GM21619 (cell line): ENCODE data around the gene ITPR1.
"Not testable (repeated sequence)": the region's sequence is repeated elsewhere in the genome, so short reads cannot be mapped to it uniquely, and the experiment has no call there.

Experiments used
- ATAC-seq: cut with Tn5 transposase; IDR thresholded peaks from one replicate; pipeline ENCODE4 v1.9.1; 2021; ENCODE audit not compliant: unreplicated experiment

The ITPR1 gene

DNA sequence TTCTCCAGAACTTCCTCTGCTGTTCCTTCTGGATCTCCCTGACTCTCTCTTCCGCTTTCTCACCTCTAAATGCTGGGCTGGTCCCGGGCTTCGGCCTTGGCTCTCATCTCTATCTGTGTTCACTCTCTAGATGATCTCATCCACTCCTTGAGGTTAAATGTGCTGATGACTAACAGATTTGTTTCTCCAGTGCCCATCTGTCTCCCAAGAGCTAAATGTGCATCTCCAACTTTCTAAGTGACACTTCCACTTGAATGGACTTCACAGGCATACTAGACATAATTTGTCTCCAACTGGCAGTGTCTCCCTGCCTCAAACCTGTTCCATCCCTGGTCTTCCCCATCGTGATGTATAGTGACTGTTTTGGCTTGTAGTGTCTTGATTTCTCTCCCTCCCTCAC lies 95.3 kb downstream of the ITPR1 start:
- ATAC-seq = no peak

DNA sequence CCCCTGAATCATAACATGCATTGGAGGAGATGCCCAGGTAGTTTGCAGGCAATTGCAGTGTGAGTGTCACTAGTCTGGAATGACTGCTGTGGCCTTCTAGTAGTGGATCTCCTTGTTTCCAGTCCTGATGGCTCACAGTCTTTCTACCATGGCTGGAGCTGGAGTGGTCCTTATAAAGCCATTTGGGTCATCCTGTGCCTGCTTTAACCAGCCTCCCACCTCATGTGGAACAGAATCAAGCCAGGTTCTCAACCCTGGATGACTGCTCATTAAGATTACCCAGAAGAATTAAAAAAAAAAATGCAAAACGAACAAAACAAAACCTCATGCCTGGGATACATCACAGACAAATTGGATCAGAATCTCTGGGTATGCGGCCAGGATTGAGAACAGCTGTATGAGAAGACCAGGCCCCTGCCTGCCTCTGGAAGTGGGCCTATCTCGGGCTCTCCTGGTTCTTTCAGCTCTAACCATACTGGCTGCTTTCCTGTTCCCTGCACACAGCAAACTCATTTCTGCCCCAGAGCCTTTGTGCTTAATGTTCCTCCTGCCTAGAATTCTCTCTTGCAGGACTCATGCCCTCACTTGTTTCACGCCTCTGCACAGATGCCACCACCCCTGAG lies 96.4 kb downstream of the ITPR1 start:
- ATAC-seq = no peak

- not testable (repeated sequence) for ATAC-seq
These were observed 97.7 kb downstream of the ITPR1 start for GRCh38 chr3:4590849-4591248.

GRCh38 chr3:4591669-4592068 lies 98.5 kb downstream of the ITPR1 start:
- ATAC-seq = no peak

DNA sequence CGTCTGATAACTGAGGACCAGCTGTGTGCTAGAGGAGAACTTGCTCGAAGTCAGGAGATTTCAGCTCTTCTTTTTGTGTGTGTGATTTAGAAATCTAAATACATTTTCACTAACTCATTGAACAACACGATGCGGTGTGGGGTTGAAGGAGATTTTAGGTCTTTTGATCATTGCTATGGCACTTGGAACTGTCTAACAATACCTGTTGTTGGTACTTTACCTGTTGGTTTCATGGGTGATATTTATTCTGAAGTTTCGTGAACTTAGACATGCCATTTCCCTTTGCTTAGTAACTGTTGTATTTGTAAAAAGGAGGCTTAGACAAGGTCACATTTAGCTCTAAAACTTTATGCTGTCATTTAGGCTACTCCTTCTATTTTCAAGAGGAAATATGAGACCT lies 99.9 kb downstream of the ITPR1 start:
- ATAC-seq = no peak

DNA sequence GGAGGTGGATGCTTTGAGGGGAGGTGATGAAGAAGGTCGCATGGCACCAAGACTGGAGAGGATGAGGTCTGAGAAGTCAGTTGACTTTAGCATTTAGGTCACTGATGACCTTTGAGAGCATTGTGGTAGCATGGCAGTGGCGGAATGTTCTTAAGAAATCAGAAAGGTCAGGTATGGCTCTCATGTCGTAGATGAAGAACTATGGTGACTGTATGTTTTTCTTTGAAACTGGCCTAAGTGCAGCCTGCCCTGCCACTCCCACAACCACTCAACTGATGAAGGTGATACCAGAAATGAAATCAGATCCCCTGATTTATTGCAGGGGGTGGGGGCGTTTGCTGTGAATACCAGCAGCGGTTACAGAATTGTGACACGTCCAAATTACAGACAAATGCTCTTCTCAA lies 102.6 kb downstream of the ITPR1 start:
- ATAC-seq = no peak

GRCh38 chr3:4596612-4597011 lies 103.5 kb downstream of the ITPR1 start:
- no peak for ATAC-seq

DNA sequence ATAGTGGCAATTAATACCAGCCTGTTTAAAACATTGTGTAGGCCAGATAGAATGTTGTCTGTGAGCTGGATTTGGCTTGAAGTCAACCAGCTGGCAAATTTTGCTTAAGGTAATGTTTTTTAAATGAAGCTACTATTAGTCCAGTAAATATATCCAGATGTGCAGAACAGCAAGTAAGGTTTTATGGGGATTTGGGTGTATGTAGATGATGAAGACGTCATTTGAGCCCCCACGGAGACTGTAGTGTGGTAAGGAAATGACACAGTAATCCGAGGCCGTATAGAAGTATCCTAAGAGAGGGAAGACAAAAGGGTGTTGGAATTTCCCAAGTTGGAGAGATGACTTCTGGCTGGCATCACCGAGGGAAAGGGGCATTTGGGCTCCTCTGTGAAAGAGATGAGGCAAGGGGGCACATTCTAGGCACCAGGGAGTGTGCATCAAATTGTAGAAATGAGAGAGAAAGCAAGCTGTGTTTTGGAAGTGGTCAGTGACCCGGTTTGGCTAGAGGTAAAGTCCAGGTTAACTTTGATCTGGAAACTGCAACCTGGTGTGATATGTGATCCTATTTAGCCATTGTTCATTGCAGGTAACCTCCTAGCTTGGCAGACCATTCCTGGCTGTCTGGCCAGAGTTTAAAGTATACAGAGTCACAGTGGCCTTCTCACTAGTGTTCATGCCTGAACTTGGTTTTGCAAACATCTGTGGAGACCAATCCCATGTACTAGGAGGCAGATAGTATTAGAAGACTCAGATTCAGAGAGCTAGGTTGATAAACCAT lies 104.2 kb downstream of the ITPR1 start:
- ATAC-seq = no peak

DNA sequence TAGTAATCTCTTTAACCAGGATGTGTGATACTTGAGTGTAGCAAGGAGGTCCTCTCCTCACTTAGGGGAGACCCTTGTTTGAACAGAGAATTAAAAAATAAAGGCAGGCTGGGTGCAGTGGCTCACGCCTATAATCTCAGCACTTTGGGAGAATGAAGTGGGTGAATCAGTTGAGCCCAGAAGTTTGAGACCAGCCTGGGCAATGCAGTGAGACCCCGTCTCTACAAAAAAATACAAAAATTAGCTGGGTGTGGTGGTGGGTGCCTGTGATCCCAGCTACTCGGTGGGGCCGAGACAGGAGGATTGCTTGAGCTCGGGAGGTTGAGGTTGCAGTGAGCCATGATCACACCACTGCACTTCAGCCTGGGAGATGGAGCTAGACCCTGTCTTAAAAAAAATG lies 105.1 kb downstream of the ITPR1 start:
- not testable (repeated sequence) for ATAC-seq

DNA sequence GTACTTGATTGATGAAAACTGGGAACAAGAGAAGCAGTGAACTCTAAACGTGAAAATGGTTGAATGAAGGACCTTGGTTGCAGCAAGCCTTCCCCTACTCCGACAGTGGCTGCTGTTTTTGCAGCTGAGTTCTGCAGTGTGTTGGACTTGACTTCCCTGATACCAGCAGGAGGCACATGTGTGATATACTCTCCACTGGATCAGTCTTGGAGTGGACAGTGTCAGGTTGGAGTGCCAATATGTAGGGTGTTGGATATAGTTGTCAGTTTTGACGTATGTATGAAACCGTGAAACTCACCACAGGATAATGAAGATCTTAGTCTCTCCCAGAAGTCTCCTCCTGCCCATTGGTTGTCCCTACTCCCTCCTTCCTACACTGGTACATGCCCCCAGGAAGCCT lies 106.5 kb downstream of the ITPR1 start:
- ATAC-seq = no peak

DNA sequence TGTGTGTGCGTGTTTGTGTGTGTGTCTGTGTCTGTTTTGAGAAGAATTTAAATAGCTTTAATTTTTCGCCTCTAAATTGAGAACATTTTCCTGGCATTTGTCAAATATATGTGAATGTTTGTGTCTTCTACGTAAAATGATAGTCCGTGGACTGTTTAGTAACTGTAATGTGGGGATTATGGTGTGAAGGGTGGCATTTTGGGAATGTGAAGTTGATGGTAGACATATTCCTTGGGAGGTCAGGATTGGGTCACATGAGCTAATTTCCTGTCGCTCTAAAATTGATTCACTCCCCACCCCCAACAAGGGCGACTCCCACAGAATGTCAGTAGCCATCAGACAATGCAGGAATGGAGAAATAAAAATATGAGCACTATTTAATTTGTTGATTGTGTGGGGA lies 107.3 kb downstream of the ITPR1 start:
- ATAC-seq = no peak

- no peak for ATAC-seq
These were observed 108.7 kb downstream of the ITPR1 start for GRCh38 chr3:4601892-4602291.

DNA sequence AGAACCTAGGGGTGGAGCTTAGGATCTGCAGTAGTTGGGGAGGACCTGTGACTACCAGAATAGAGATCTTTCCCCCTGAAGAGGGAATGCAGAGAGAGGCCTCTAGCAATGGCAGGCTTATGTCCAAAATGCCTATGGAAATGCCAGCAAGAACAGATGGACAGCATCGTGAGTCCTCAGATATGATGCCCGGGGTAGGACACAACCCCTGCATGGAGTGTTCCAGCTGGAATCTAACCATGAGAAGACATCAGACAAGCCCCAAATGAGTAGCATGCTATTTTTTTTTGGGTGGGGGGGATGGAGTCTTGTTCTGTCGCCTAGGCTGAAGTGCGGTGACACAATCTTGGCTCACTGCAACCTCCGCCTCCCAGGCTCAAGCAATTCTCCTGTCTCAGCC lies 111.5 kb downstream of the ITPR1 start:
- ATAC-seq = no peak

GRCh38 chr3:4606911-4607310 lies 113.8 kb downstream of the ITPR1 start:
- no peak for ATAC-seq

GRCh38 chr3:4613366-4613765 lies 120.2 kb downstream of the ITPR1 start:
- ATAC-seq = no peak

GRCh38 chr3:4614070-4614469 lies 120.9 kb downstream of the ITPR1 start:
- no peak for ATAC-seq

DNA sequence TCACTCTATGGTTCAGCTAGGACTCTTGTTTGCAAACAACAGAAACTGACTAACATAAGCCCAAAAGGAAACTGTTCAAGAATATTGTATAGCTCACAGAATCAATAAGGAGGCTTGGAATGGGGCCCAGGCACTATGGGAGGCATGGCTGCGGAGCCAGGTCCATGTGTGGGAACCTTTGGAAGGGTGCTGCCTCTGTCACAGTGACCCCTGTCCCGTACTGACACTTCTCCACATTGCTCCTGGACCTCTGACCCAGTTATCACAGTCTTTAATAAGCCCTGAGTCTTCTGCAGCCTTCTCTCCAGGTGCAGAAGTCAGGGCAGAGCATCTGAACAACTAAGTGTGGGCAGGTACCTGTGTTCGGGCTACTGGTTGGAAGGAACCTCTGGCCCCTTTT lies 121.8 kb downstream of the ITPR1 start:
- ATAC-seq = no peak

GRCh38 chr3:4615750-4616149 lies 122.6 kb downstream of the ITPR1 start:
- no peak for ATAC-seq

GRCh38 chr3:4623421-4623999 lies 130.4 kb downstream of the ITPR1 start:
- ATAC-seq = no peak

GRCh38 chr3:4627651-4628375 lies 134.7 kb downstream of the ITPR1 start:
- ATAC-seq = no peak

DNA sequence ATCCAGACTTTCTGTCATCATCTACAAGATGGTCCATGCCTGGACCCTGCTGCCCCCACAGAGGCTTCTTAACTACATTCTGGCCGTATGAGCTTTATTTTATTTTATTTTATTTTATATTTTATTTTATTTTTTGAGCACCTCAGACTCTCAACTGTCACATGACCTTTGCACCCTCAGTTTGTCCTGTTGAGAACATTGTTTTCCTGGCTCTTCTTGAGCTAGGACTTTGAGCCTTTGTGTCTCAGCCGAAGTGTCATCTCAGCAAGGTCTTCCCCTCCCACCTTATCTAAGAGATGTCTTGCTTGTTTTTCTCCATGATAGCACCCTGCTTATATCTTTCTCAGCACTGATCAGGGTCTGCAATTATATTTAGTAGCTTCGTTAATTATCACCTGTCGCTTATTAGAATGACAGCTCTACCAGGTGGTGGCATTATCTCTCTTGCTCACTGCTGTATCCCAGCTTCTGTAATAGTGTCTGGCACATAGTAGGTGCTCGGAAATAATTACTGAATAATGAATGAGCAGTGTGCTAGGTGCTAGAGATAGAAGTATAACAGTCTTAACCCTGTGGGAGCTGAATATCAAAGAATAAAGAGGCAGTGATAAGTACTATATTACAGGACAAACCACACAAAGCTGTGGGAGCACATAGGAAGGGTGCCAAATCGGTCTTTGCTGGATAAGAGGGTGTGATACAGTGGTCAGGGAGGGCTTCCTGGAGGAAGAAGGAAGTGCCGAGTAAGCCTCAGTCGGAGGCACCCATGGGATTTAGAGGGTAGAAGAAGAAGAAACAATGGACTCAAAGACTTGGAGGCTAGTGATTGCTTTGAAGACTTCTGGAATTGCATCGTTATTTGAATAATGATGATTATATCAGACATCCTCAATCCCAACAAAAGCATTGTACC lies 136.2 kb downstream of the ITPR1 start:
- ATAC-seq = no peak
